Heart left ventricle (tissue), 13 donors: ENCODE data around the gene GALNT5.

Source experiments
- POLR2A ChIP-seq, 2 donors: fragments of 450-650 bp; IDR thresholded peaks; one replicate each; pipeline ENCODE4 v1.6.1; 2017; ENCODE audit warnings: antibody characterized with exemption in 2 of 2, mild to moderate bottlenecking in 2 of 2, moderate library complexity in 2 of 2
- TF ChIP-seq, protein P1 (sequence below), 12 donors: fragments of 200-600 bp; sonication (generic) in 4 of 12; IDR thresholded peaks; one replicate each; pipeline versions ENCODE4 v1.5.0 to v1.8.0; 2018 to 2022; ENCODE audit warnings: antibody characterized with exemption in 12 of 12, mild to moderate bottlenecking in 5 of 12
- donor health status: ischemic (EF 13 %, LVEDD 7.1; RV severe dilation, severe dysfunction).
- donor health status: DM: no; HTN: yes; CAD: no.
- donor health status: DM: no; HTN: no; CAD: no.
- donor health status: ischemic (EF 25% LVEDD 6.9; RV normal size, moderate dysfunction).
- donor health status: ischemic (EF 25% LVEDD 5.7; RV mildly dilated, moderate dysfunction).
- donor health status: ischemic (EF 35%, LVEDD 5.7; RV mildly dilated, moderate dysfunction).
- donor health status: nonischemic (EF 11% LVEDD 7.7; RV severe dilation, severe dysfunction).
- donor health status: DM: yes; HTN: yes; CAD: no.
- donor health status: PGD.
- donor health status: ischemic (EF 29% LVEDD 5.4; RV normal size, mild dysfunction).
- donor health status: nonischemic (EF 23%, LVEDD 6.1; RV moderate dilation, normal function).

DNA sequence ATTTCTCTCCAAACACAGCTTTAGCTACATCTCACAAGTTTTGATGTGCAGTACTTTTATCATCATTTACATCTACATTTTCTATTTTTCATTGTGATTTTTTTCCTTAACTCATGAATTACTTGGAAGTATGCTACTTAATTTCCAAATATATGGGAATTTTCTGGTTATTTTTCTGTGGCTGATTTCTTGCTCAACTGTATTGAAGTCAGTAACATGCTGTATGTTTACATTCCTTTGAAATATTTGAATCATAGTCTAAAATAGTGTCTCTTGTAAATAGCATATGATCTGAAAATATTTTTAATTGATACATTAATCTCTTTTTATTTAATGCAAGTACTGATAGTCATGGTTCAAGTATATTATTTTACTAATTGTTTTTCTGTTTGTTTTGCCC lies 26.0 kb upstream of the GALNT5 start:
- TF ChIP-seq, protein P1, sequence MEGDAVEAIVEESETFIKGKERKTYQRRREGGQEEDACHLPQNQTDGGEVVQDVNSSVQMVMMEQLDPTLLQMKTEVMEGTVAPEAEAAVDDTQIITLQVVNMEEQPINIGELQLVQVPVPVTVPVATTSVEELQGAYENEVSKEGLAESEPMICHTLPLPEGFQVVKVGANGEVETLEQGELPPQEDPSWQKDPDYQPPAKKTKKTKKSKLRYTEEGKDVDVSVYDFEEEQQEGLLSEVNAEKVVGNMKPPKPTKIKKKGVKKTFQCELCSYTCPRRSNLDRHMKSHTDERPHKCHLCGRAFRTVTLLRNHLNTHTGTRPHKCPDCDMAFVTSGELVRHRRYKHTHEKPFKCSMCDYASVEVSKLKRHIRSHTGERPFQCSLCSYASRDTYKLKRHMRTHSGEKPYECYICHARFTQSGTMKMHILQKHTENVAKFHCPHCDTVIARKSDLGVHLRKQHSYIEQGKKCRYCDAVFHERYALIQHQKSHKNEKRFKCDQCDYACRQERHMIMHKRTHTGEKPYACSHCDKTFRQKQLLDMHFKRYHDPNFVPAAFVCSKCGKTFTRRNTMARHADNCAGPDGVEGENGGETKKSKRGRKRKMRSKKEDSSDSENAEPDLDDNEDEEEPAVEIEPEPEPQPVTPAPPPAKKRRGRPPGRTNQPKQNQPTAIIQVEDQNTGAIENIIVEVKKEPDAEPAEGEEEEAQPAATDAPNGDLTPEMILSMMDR (IDR thresholded peaks at IDR 0.05): no peak
- TF ChIP-seq POLR2A (IDR thresholded peaks at IDR 0.05): no peak
